GM20431 (cell line): ENCODE results near the gene LCN1.

ENCODE experiments used
- in situ Hi-C: fragments of 300-500 bp; cut with MseI, MboI; formaldehyde crosslinking; loops from one replicate; pipeline ENCODE4 v1.15.0; 2020; ENCODE audit warnings: low sequenced_read_pairs; ENCODE audit not compliant: unreplicated experiment

Gene LCN1

DNA sequence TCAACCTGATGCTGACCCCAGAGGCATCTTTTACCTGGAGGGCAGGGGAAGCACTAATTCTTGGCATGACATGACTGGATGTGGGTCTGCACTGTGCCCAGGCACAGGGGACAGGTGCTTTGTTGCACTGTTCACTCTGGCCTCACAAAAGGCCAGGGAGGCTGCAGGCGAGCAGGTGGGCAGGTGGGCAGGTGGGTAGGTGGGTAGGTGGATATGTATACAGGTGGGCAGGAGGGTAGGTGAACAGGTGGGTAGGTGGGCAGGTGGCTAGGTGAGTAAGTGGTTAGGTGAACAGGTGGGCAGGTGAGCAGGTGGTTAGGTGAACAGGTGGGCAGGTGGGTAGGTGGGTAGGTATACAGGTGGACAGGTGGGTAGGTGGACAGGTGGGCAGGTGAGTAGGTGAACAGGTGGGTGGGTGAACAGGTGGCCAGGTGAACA is 41.8 kb downstream of the LCN1 start:
- in situ Hi-C loops: no loop called here

DNA sequence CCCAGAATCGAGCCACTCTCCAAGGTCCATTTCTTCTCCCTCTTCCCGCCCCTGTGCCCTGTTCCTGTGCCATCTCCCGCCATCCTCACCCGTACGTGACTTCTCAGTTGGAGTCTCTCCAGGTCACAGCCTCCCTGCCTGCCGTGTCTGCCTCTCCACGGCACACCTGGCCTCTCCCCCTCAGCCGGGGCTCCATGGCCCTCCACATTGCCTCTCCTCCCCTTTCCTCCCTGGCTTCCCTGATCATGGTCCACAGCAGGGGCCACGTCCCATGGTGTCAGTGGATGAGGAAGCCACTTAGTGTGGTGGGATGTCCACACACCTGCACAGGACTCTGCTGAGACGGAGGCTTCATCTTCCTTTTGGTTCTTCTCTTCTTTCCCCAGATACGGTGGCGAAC is 42.6 kb downstream of the LCN1 start:
- in situ Hi-C loops: no loop called here

DNA sequence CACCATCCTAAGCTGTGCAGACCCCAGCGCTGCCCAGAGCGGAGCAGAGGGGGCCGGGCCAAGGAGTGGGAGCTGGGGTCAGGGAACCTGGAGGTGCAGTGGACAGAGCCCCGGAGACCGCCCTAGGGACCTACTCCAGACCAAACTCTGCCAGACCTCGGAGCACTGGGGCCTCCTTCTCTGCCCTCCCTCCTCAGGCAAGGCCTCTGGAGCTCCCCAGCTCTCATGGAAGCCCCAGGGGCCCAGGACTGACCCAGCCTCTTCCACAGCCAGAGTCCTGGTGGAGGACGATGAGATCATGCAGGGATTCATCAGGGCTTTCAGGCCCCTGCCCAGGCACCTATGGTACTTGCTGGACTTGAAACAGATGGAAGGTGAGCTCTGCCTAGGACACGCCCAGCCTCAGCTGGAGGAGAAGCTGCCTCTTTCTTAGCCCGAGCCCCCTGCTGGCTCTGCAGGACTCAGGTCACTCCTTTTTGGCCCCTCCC is 43.9 kb downstream of the LCN1 start:
- in situ Hi-C loops: no loop called here

DNA sequence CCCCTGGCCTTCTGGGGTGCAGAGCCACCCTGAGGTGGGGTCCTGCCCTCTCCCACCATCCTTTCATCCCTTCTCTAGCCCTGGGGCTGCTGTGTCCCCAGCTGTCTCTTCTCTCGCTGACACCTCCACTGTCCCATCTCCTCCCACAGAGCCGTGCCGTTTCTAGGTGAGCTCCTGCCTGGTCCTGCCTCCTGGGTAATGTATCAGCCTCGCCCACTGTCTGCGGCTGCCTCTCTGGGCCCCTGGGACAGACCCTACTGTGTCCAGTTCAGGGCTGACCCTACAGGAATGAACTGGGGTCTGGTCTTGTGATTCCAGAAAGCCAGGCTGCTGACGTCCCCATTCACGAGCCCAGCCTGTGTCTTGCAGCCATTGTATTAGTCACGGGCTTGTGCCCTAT is 44.4 kb downstream of the LCN1 start:
- in situ Hi-C loops: no loop called here

DNA sequence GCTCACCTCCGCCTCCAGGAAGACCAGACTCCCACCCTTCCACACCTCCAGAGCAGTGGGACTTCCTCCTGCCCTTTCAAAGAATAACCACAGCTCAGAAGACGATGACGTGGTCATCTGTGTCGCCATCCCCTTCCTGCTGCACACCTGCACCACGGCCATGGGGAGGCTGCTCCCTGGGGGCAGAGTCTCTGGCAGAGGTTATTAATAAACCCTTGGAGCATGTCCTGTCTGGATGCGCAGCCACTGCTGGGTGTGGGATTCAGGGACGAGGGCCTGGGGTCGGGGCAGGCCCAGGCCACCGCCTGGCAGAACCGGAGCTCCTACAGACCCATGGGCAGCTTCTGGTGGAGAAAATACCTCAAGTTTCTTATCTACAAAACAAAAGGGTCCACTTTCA is 45.3 kb downstream of the LCN1 start:
- in situ Hi-C loops: no loop called here

DNA sequence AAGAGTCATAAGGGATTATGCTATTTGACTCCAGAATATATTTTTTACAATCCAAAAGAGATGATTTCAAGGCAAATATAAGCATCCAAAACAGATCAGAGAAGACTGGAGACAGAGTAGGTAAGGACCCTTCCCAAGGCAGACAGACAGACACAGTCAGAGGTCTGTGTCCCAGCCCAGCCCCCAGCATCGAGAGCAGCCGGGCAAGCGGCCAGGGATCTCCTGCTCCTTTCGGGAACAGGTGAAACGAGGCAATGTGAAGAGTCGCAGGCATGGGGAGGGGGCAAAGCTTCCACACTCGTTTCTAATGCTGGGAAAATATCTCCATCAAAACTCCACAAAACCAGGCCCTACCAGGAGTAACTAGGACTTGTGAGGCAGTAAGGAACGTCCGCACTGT is 46.1 kb downstream of the LCN1 start:
- in situ Hi-C loops: no loop called here

DNA sequence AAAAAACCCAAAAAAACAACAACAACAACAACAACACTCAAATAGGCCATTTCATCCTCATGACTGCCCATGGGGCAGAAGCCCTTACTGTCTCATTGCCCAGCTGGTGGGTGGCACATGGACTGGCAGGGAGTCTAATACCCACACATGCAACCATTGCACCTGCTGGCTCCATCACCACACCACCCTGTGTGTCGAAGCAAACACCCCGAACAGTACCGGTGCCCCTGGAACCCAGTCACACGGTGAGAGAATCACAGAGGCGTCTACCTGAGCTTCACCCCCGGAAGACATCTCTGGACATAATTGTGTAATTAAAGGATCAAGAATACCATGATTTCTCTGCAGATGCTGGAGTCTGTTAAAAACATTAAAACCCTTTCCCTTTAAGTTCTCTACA is 46.8 kb downstream of the LCN1 start:
- in situ Hi-C loops: no loop called here

DNA sequence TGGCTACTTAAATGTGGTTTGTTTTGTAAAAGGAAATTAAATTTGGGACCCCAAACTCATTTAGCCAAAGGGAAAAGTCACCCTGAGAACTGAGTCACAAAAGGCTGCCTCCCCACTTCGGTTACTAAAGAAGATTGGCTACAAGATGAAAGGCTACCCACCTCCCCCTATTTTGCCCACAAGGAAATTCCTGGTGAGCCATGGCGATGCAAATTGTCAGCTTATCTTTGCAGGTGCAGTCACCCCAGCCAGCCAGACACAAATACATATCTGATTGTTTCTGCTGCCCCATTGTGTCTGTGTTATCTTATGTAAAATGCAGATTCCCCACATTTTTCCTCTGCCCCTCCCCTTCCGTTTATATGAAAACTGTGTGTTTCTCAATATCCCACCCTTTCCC is 49.2 kb downstream of the LCN1 start:
- in situ Hi-C loops: no loop called here

DNA sequence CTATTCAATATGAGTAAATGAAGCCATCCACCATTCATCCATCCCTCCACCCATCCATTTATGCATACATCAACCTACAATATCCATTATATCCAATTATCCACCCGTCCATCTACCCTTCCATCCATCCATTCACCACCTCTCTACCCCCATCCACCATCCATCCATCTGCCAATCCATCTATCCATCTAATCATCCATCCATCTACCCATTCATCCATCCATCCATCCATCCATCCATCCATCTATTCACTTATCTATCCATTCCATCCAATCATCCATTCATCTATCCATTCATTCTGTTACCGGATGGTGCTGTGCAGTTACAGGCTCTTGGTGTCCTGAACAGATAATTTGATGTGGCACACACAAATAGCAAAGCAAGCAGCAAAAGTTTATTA is 51.0 kb downstream of the LCN1 start:
- in situ Hi-C loops: no loop called here

DNA sequence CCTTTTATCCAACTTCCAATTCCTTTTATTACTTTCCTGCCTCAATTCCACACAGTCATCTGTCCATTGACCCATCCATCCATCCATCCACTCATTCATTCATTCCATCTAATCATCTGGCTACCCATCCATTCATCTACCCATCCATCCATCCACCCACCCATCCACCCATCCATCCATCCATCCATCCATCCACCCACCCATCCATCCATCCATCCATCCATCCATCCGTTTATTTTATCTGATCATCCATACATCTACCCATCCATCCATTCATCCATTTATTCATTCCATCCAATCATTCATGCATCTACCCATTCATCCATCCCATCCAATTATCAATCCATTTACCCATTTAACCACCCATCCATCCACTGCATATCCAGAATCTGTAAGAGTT is 51.9 kb downstream of the LCN1 start:
- in situ Hi-C loops: no loop called here

DNA sequence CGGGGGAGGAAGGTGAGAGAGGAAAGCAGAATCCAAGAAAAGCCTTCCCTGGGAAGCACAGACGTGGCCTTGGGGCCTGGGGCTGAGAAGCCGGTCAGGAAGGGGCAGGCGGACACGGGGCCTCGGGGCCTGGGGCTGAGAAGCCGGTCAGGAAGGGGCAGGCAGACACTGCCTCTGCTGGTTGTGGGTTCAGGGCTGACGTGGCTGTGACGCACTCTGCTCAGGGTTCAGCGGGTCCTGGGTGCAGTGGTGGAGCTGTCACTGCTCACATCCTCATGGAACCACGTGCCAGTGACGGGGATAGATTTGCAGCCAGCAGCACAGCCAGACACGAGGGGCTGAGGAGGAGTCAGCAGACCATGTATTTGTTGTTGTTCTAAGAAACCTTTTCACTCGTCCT is 53.1 kb downstream of the LCN1 start:
- in situ Hi-C loops: no loop called here

DNA sequence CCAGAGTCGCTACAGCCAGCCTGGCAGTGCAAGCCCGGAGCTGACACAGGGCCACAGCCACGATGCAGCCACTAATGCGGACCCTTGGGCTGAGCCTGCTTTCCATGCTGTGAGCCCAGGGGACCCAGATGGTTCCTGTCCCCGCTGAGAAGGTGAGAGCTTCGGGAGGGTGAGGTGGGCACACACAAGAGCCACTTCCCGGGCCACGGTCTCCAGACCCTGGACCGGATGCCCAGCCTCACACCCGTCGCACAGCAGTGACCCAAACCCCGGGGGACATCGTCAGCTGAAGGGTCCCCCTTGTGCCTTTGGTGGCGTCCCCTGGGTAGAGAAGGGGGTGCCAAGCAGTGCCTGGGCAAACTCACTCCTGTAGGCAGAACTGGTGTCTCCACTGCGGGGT is 53.7 kb downstream of the LCN1 start:
- in situ Hi-C loops: no loop called here
